Measurements from ENCODE around the gene OR7G1. TPM values are rescaled to one million over a fixed set of nuclear protein-coding genes. Genes with fewer than 3 reads are reported as not detected.
"Not testable (repeated sequence)": the region's sequence is repeated elsewhere in the genome, so short reads cannot be mapped to it uniquely, and the experiment has no call there.

Gene OR7G1
- total RNA-seq, 1 donor from 2014 or later, result not detected

GRCh38 chr19:9076901-9077300 lies 38.7 kb downstream of the OR7G1 start:
- no peak for TF ChIP-seq CTCF (IDR thresholded peaks at IDR 0.05; ENCODE audit: insufficient read depth, low read length, severe bottlenecking)
- H3K4me3 ChIP-seq (ENCODE audit: low read depth, low read length), result no peak overlapping the region
- no peaks in the 10 kb centered on the region for H3K36me3 ChIP-seq (ENCODE audit: control insufficient read depth, insufficient read depth, low read length)
- DNase-seq (ENCODE audit: low read depth) (no peak), FAIRE-seq (no peak)
- H3K27me3 ChIP-seq (ENCODE audit: control insufficient read depth, insufficient read depth, low read length), result no peaks in the 10 kb centered on the region

GRCh38 chr19:9075064-9075949 lies 40.3 kb downstream of the OR7G1 start:
- Histone ChIP-seq H3K36me3 (ENCODE audit: control insufficient read depth, insufficient read depth, low read length) (no peaks in the 10 kb centered on the region), H3K4me3 (ENCODE audit: low read depth, low read length) (no peak overlapping the region), H3K27me3 (ENCODE audit: control insufficient read depth, insufficient read depth, low read length) (no peaks in the 10 kb centered on the region)
- DNase-seq (ENCODE audit: low read depth) (peak; percentile 96), FAIRE-seq (peak; percentile 23)
- TF ChIP-seq CTCF (IDR thresholded peaks at IDR 0.05; ENCODE audit: insufficient read depth, low read length, severe bottlenecking), result no peak

GRCh38 chr19:9073806-9074205 lies 41.8 kb downstream of the OR7G1 start:
- no peak for TF ChIP-seq CTCF (IDR thresholded peaks at IDR 0.05; ENCODE audit: insufficient read depth, low read length, severe bottlenecking)
- Histone ChIP-seq H3K36me3 (ENCODE audit: control insufficient read depth, insufficient read depth, low read length) (no peaks in the 10 kb centered on the region), H3K27me3 (ENCODE audit: control insufficient read depth, insufficient read depth, low read length) (no peaks in the 10 kb centered on the region), H3K4me3 (ENCODE audit: low read depth, low read length) (no peak overlapping the region)
- no peak for DNase-seq (ENCODE audit: low read depth)
- no peak for FAIRE-seq

GRCh38 chr19:9071720-9072119 lies 43.8 kb downstream of the OR7G1 start:
- not testable (repeated sequence) for H3K36me3 ChIP-seq (ENCODE audit: control insufficient read depth, insufficient read depth, low read length); DNase-seq (ENCODE audit: low read depth); FAIRE-seq; H3K4me3 ChIP-seq (ENCODE audit: low read depth, low read length); H3K27me3 ChIP-seq (ENCODE audit: control insufficient read depth, insufficient read depth, low read length)

GRCh38 chr19:9070066-9070465 lies 45.5 kb downstream of the OR7G1 start:
- Histone ChIP-seq H3K4me3 (ENCODE audit: low read depth, low read length) (no peak overlapping the region), H3K27me3 (ENCODE audit: control insufficient read depth, insufficient read depth, low read length) (no peaks in the 10 kb centered on the region), H3K36me3 (ENCODE audit: control insufficient read depth, insufficient read depth, low read length) (no peaks in the 10 kb centered on the region)
- DNase-seq (ENCODE audit: low read depth) (no peak), FAIRE-seq (no peak)
- no peak for TF ChIP-seq CTCF (IDR thresholded peaks at IDR 0.05; ENCODE audit: insufficient read depth, low read length, severe bottlenecking)

- DNase-seq (ENCODE audit: low read depth) (no peak), FAIRE-seq (no peak)
- no peak overlapping the region for H3K4me3 ChIP-seq (ENCODE audit: low read depth, low read length)
- TF ChIP-seq CTCF (IDR thresholded peaks at IDR 0.05; ENCODE audit: insufficient read depth, low read length, severe bottlenecking), result no peak
- H3K27me3 ChIP-seq (ENCODE audit: control insufficient read depth, insufficient read depth, low read length), result no peaks in the 10 kb centered on the region
- no peaks in the 10 kb centered on the region for H3K36me3 ChIP-seq (ENCODE audit: control insufficient read depth, insufficient read depth, low read length)
These were observed 50.0 kb downstream of the OR7G1 start for GRCh38 chr19:9065457-9066014.

Other genes starting within 250 kb of the OR7G1 start
- gene MUC16, start 105.4 kb downstream of the OR7G1 start, total RNA-seq, result 0.26 TPM in 2 replicates
- gene OR1M1, start 28.7 kb downstream of the OR7G1 start, total RNA-seq, result not detected in 2 replicates
- not detected in 2 replicates for gene OR7G2, start 8.3 kb downstream of the OR7G1 start, total RNA-seq
- gene OR7G3, start 11.2 kb upstream of the OR7G1 start, total RNA-seq, result not detected in 2 replicates
- 11.6 and 15.4 TPM in 2 replicates for gene ZNF317, start 24.6 kb upstream of the OR7G1 start, total RNA-seq
- not detected in 2 replicates for gene OR7D2, start 63.2 kb upstream of the OR7G1 start, total RNA-seq
- not detected in 2 replicates for gene OR7D4, start 103.8 kb upstream of the OR7G1 start, total RNA-seq
- gene OR7E24, start 135.2 kb upstream of the OR7G1 start, total RNA-seq, result not detected in 2 replicates
- 8.8 and 11.6 TPM in 2 replicates for gene ZNF699, start 194.1 kb upstream of the OR7G1 start, total RNA-seq
- gene ZNF559, start 208.4 kb upstream of the OR7G1 start, total RNA-seq, result 10.8 and 12.1 TPM in 2 replicates
- gene ZNF177, start 247.2 kb upstream of the OR7G1 start, total RNA-seq, result 0.79 and 1.2 TPM in 2 replicates